GM12878 (cell line): ENCODE results near the gene ADGRV1. TPM values are rescaled to one million over a fixed set of nuclear protein-coding genes. Genes with fewer than 3 reads are reported as not detected.

Source experiments
- ATAC-seq: fragments of 200-7000 bp; cut with Tn5 transposase; 3 replicates; pipeline ENCODE4 v1.9.1; 2020; ENCODE audit warnings: mild to moderate bottlenecking, moderate library complexity
- BruUV-seq: library from RNA; stranded (reverse); fragments of 400-500 nt; replicated peaks from 2 replicates; lab custom pipeline; 2021; lab: Mats Ljungman, UMichigan
- CTCF ChIA-PET: fragments of 300-600 bp; sonication (Branson Sonifier 250); formaldehyde crosslinking; extraction: SDS; loops from one replicate; lab custom pipeline; 2021; ENCODE audit warnings: inconsistent platforms; lab: Yijun Ruan, JAX
- POLR2A ChIA-PET: fragments of 350-600 bp; formaldehyde crosslinking; extraction: SDS; loops from one replicate; lab custom pipeline; 2021; ENCODE audit warnings: inconsistent platforms; lab: Charles Lee
- RAD21 ChIA-PET: fragments of 300-600 bp; sonication (Branson Sonifier 250); formaldehyde crosslinking; loops from one replicate; lab custom pipeline; 2023; ENCODE audit warnings: antibody characterized with exemption; ENCODE audit not compliant: unreplicated experiment; lab: Charles Lee
- SMC1A ChIA-PET: fragments of 300-600 bp; sonication (Branson Sonifier 250); formaldehyde crosslinking; loops from one replicate; lab custom pipeline; 2023; ENCODE audit not compliant: unreplicated experiment, uncharacterized antibody; lab: Charles Lee
- DNase-seq: peaks from one replicate; pipeline ENCODE4 v3.0.0-alpha.2; 2011; ENCODE audit warnings: low read depth, low spot score
- FAIRE-seq: peaks from 3 replicates; lab custom pipeline; 2011; peaks lifted over from hg19 to GRCh38; lab: Jason Lieb, UNC
- H2AFZ ChIP-seq: 2 replicates; pipeline ENCODE4 v1.6.0; 2011; ENCODE audit warnings: low read depth, low read length, control low read depth; ENCODE audit not compliant: control insufficient read depth
- H3K27ac ChIP-seq: 2 replicates; pipeline ENCODE4 v1.5.1; 2011; ENCODE audit warnings: control low read depth; ENCODE audit not compliant: control insufficient read depth, insufficient read depth
- H3K27me3 ChIP-seq, 2 experiments: replicated peaks in 1 of 2; 2 replicates each; pipeline versions ENCODE4 v1.6.0 to v1.6.1; 2011; ENCODE audit warnings: low read length in 1 of 2; ENCODE audit not compliant: control insufficient read depth in 2 of 2, insufficient read depth in 2 of 2
- H3K36me3 ChIP-seq, 2 experiments: 2 replicates each; pipeline ENCODE4 v1.5.1; 2011; ENCODE audit warnings: low read length in 1 of 2; ENCODE audit not compliant: control insufficient read depth in 2 of 2, insufficient read depth in 2 of 2
- H3K4me1 ChIP-seq: 2 replicates; pipeline ENCODE4 v1.6.1; 2011; ENCODE audit warnings: mild to moderate bottlenecking, low read length, moderate library complexity, mixed read lengths; ENCODE audit not compliant: control insufficient read depth, insufficient read depth
- H3K4me2 ChIP-seq: 2 replicates; pipeline ENCODE4 v1.6.0; 2011; ENCODE audit warnings: control low read depth; ENCODE audit not compliant: control insufficient read depth, insufficient read depth
- H3K4me3 ChIP-seq: fragments of 200-600 bp; sonication (generic); 2 replicates; pipeline ENCODE4 v1.5.1; 2016
- H3K79me2 ChIP-seq: 2 replicates; pipeline ENCODE4 v1.6.0; 2011; ENCODE audit warnings: low read length; ENCODE audit not compliant: control insufficient read depth, insufficient read depth
- H3K9ac ChIP-seq: 2 replicates; pipeline ENCODE4 v1.8.0; 2011; ENCODE audit warnings: low read length, control low read depth, mixed read lengths; ENCODE audit not compliant: control insufficient read depth, insufficient read depth
- H3K9me3 ChIP-seq: replicated peaks from 3 replicates; pipeline ENCODE4 v1.5.1; 2011; ENCODE audit warnings: mild to moderate bottlenecking, low read length; ENCODE audit not compliant: control insufficient read depth, insufficient read depth
- H4K20me1 ChIP-seq: 2 replicates; pipeline ENCODE4 v1.6.0; 2011; ENCODE audit not compliant: control insufficient read depth, insufficient read depth
- ASH2L ChIP-seq: fragments of 300-600, 200-600 bp; sonication (generic); IDR thresholded peaks from 2 replicates; pipeline ENCODE4 v1.6.1; 2017; ENCODE audit warnings: low read depth, mild to moderate bottlenecking, borderline replicate concordance
- ATF3 ChIP-seq: IDR thresholded peaks from 2 replicates; pipeline ENCODE4 v1.6.1; 2011; ENCODE audit warnings: low read depth, mild to moderate bottlenecking, low read length, moderate library complexity, borderline replicate concordance; ENCODE audit errors: extremely low read depth
- BRCA1 ChIP-seq: IDR thresholded peaks from 2 replicates; pipeline ENCODE4 v1.6.1; 2011; ENCODE audit warnings: low read depth, low read length, improper control_type of control experiment
- E4F1 ChIP-seq: fragments of 450-650 bp; IDR thresholded peaks from 2 replicates; pipeline ENCODE4 v1.6.1; 2018; ENCODE audit warnings: borderline replicate concordance, mild to moderate bottlenecking; ENCODE audit not compliant: partially characterized antibody
- GATAD2B ChIP-seq: fragments of 450-650 bp; conservative IDR thresholded peaks from 2 replicates; pipeline ENCODE4 v1.6.1; 2017; ENCODE audit warnings: low read depth, mild to moderate bottlenecking, moderate library complexity
- JUNB ChIP-seq: IDR thresholded peaks from 2 replicates; pipeline ENCODE4 v1.6.1; 2016; ENCODE audit warnings: antibody characterized with exemption, mild to moderate bottlenecking
- KLF5 ChIP-seq: fragments of 450-650 bp; IDR thresholded peaks from 2 replicates; pipeline ENCODE4 v1.6.1; 2014; ENCODE audit warnings: mild to moderate bottlenecking; ENCODE audit not compliant: partially characterized antibody
- MTA2 ChIP-seq: fragments of 450-650 bp; IDR thresholded peaks from 2 replicates; pipeline ENCODE4 v1.6.1; 2016; ENCODE audit warnings: low read depth, mild to moderate bottlenecking, moderate library complexity
- MXI1 ChIP-seq: fragments of 150-350 bp; IDR thresholded peaks from 2 replicates; pipeline ENCODE4 v1.6.1; 2011; ENCODE audit warnings: low read depth, mild to moderate bottlenecking, inconsistent platforms, low read length, improper control_type of control experiment
- NBN ChIP-seq: fragments of 450-650 bp; IDR thresholded peaks from 2 replicates; pipeline ENCODE4 v1.6.1; 2016
- POLR2AphosphoS5 ChIP-seq: IDR thresholded peaks from 2 replicates; pipeline ENCODE4 v1.6.1; 2011; ENCODE audit warnings: mild to moderate bottlenecking, low read length, inconsistent platforms
- TBL1XR1 ChIP-seq: IDR thresholded peaks from 2 replicates; pipeline ENCODE4 v1.6.1; 2012; ENCODE audit warnings: low read depth, low read length, improper control_type of control experiment
- WRNIP1 ChIP-seq: IDR thresholded peaks from 2 replicates; pipeline ENCODE4 v1.6.1; 2011; ENCODE audit warnings: low read depth, low read length, improper control_type of control experiment, borderline replicate concordance
- YY1 ChIP-seq: IDR thresholded peaks from 2 replicates; pipeline ENCODE4 v1.6.1; 2011; ENCODE audit warnings: low read depth, mild to moderate bottlenecking, low read length
- ZSCAN29 ChIP-seq: fragments of 450-650 bp; IDR thresholded peaks from 2 replicates; pipeline ENCODE4 v1.6.1; 2017; ENCODE audit warnings: mild to moderate bottlenecking, moderate library complexity
- WGBS: methylation state at CpG from one replicate; pipeline ENCODE4 v1.1.6; 2016; ENCODE audit warnings: low lambda C conversion rate; ENCODE audit not compliant: insufficient replicate concordance, insufficient coverage; ENCODE audit errors: missing lambda C conversion rate; 5-methylcytosine and 5-hydroxymethylcytosine counted together
- in situ Hi-C: fragments of 300-500 bp; cut with MboI; formaldehyde crosslinking; loops from 9 replicates; pipeline ENCODE4 v1.14.3; 2018; ENCODE audit warnings: mixed read lengths
- intact Hi-C: fragments of 100-400 bp; cut with micrococcal nuclease; formaldehyde crosslinking; loops from one replicate; pipeline ENCODE4 v1.14.2; 2022; ENCODE audit not compliant: unreplicated experiment
- polyA plus RNA-seq, 11 experiments: library from polyadenylated mRNA; depleted of rRNA in 4 of 11; unstranded in 6 of 11; stranded (reverse) in 5 of 11; fragments of >200 nt; fragmentation: Nextera tagmentation in 4 of 11; fragmentation: Illumina TruSeq in 1 of 11; extraction: Ambion mirVana in 4 of 11; extraction: Trizol in 1 of 11; gene quantifications; 1 replicate in 1 of 11; 2 replicates in 10 of 11; pipeline versions ENCODE4 v1.2.1 to v1.2.3, GENCODE V29; 2011 to 2016; ENCODE audit warnings: inconsistent platforms in 2 of 11, missing spikeins in 2 of 11, low read depth in 1 of 11
- total RNA-seq, 4 experiments: library from RNA; depleted of rRNA in 3 of 4; stranded (reverse); fragments of >200 nt in 3 of 4; fragmentation: Illumina TruSeq in 1 of 4; extraction: Trizol in 1 of 4; gene quantifications; 2 replicates each; pipeline versions ENCODE4 v1.2.1 to v1.2.3, GENCODE V29; 2013 to 2021
- TF ChIP-seq, protein P1 (sequence below): fragments of 450-650 bp; IDR thresholded peaks from 2 replicates; pipeline ENCODE4 v1.6.1; 2017; ENCODE audit warnings: low read depth, mild to moderate bottlenecking, moderate library complexity
- TF ChIP-seq, protein P2 (sequence below): IDR thresholded peaks from 2 replicates; pipeline ENCODE4 v1.6.1; 2011; ENCODE audit warnings: low read depth, low read length, improper control_type of control experiment, borderline replicate concordance
- TF ChIP-seq, protein P3 (sequence below): fragments of 450-650 bp; IDR thresholded peaks from 2 replicates; pipeline ENCODE4 v1.6.1; 2016; ENCODE audit warnings: mild to moderate bottlenecking

Gene ADGRV1
- total and polyA plus RNA-seq, 10 of the 15 experiments (the other 5 are each of a cell fraction or from before 2014, with no cell fraction given): 0.04 to 8.1 (median 0.16) TPM; not detected in 1

DNA sequence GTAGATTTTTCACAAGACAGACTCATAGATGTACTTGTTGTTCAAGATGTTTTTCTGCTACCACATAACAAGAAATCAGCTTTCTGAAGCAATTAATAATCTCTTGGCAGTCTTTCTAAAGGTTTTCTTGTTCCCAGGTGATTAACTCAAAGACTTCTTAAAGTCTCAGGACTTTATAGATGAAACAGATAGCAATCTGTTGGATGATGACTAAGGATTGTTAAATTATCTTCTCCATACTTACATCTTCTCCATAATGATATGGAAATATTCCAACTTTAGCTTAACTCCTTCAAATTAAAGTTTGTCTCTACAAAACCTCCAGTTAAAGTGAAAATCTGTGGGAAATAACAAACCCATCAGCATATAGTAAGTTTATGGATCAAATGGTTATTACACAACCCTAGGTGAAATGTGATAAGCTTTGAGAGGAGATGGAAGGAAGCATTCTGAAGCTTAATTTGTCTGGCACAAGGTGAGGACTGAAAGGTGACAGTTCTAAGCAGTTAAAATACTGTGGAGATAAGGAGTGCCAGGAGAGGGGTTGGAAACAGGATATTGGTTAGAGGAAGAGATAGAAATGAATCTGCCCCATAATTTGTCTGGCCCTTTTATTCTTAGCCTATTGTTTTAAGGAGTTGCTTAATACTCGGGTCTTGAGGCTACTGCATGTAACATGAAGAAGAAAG lies 326.7 kb downstream of the ADGRV1 start:
- Histone ChIP-seq H3K4me3 (no peak overlapping the region), H3K4me1 (no peaks in the 10 kb centered on the region), H3K36me3 (no peaks in the 10 kb centered on the region), H3K9me3 (no peaks in the 10 kb centered on the region), H3K27me3 (no peaks in the 10 kb centered on the region; a peak in 1 of 4 replicates), H3K4me2 (no peak overlapping the region), H3K27ac (no peak overlapping the region), H2AFZ (no peak overlapping the region), H3K79me2 (no peaks in the 10 kb centered on the region), H4K20me1 (no peaks in the 10 kb centered on the region), H3K9ac (no peak overlapping the region)
- no peak for ATAC-seq
- SMC1A ChIA-PET: no interaction called here
- CTCF ChIA-PET: interaction anchor here (0.8 to 1.5 kb wide), 2 partner anchors 46 to 534 kb away, joined by 4 to 7 read pairs; no protein-coding TSS in a partner anchor
- no peak for FAIRE-seq
- BruUV-seq: no TSS peak
- intact Hi-C loops (no loop called here), in situ Hi-C loops (no loop called here)
- RAD21 ChIA-PET: no interaction called here
- POLR2A ChIA-PET: no interaction called here
- no peak for DNase-seq
- WGBS: 0% methylated on average over 1 of the region's 1 CpG
- no peak for TF ChIP-seq MTA2
- TF ChIP-seq WRNIP1: no peak
- TF ChIP-seq, protein P1, sequence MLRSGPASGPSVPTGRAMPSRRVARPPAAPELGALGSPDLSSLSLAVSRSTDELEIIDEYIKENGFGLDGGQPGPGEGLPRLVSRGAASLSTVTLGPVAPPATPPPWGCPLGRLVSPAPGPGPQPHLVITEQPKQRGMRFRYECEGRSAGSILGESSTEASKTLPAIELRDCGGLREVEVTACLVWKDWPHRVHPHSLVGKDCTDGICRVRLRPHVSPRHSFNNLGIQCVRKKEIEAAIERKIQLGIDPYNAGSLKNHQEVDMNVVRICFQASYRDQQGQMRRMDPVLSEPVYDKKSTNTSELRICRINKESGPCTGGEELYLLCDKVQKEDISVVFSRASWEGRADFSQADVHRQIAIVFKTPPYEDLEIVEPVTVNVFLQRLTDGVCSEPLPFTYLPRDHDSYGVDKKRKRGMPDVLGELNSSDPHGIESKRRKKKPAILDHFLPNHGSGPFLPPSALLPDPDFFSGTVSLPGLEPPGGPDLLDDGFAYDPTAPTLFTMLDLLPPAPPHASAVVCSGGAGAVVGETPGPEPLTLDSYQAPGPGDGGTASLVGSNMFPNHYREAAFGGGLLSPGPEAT: no peak
- TF ChIP-seq ASH2L: no peak
- TF ChIP-seq, protein P2, sequence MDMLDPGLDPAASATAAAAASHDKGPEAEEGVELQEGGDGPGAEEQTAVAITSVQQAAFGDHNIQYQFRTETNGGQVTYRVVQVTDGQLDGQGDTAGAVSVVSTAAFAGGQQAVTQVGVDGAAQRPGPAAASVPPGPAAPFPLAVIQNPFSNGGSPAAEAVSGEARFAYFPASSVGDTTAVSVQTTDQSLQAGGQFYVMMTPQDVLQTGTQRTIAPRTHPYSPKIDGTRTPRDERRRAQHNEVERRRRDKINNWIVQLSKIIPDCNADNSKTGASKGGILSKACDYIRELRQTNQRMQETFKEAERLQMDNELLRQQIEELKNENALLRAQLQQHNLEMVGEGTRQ: no peak
- no peak for TF ChIP-seq TBL1XR1
- no peak for TF ChIP-seq YY1
- TF ChIP-seq, protein P3, sequence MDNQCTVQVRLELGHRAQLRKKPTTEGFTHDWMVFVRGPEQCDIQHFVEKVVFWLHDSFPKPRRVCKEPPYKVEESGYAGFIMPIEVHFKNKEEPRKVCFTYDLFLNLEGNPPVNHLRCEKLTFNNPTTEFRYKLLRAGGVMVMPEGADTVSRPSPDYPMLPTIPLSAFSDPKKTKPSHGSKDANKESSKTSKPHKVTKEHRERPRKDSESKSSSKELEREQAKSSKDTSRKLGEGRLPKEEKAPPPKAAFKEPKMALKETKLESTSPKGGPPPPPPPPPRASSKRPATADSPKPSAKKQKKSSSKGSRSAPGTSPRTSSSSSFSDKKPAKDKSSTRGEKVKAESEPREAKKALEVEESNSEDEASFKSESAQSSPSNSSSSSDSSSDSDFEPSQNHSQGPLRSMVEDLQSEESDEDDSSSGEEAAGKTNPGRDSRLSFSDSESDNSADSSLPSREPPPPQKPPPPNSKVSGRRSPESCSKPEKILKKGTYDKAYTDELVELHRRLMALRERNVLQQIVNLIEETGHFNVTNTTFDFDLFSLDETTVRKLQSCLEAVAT: no peak
- TF ChIP-seq BRCA1: no peak
- no peak for TF ChIP-seq POLR2AphosphoS5
- no peak for TF ChIP-seq MXI1
- TF ChIP-seq ZSCAN29: no peak
- no peak for TF ChIP-seq GATAD2B
- no peak for TF ChIP-seq E4F1
- no peak for TF ChIP-seq NBN
- no peak for TF ChIP-seq JUNB
- no peak for TF ChIP-seq KLF5
- TF ChIP-seq ATF3: no peak
